GM18526 (cell line): Measurements from ENCODE around the gene DLGAP1.

Experiments
- POLR2A ChIP-seq: IDR thresholded peaks from 3 replicates; pipeline ENCODE4 v1.6.1; 2011; ENCODE audit not compliant: insufficient read length; ENCODE audit errors: extremely low read depth

The DLGAP1 gene

GRCh38 chr18:3960142-3960541, 495.0 kb downstream of the DLGAP1 start:
- no peak for TF ChIP-seq POLR2A

DNA sequence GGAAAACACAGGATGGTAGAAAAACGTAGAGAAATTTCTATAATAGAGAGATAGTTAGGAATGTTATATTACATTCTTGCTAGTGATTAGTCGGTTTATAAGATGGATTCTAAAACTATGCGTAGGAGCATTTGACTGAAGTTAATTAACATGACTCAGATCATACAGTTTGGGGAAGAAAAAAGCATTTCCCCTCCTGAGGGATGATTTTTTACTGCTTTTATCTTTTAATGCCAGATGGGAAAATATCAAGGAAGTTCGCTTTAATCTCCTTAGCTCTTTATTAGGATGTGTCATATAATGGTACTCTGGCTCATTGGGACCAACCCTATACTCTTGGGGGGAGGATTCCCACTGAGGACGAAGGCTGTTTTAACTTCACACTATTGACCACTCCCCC, 503.1 kb downstream of the DLGAP1 start:
- no peak for TF ChIP-seq POLR2A

- no peak for TF ChIP-seq POLR2A
Observed at GRCh38 chr18:3950668-3951404, 504.3 kb downstream of the DLGAP1 start.

- TF ChIP-seq POLR2A: no peak
Observed at GRCh38 chr18:3948958-3949357, 506.1 kb downstream of the DLGAP1 start.

- TF ChIP-seq POLR2A: no peak
Observed at GRCh38 chr18:3947383-3947782, 507.7 kb downstream of the DLGAP1 start.

DNA sequence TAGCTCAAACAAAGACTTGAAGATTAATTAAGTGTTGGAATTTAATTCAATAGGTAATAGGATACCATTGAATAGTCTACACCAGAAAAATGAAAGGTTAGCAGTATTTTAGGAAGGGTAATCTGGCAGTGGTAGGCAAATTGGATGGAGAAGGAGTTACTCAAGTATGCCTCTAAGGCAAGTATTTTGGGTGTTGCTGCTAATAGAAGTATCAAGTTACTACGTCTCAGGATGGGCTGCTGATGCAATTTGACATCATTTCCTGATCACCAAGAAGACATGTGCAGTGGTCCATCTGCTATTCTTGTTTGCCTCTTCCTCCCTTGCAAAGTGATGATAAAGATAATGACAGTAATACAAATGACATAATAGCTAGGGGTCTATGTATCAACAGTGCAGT, 519.8 kb downstream of the DLGAP1 start:
- no peak for TF ChIP-seq POLR2A

GRCh38 chr18:3932276-3932675, 522.8 kb downstream of the DLGAP1 start:
- TF ChIP-seq POLR2A: no peak

GRCh38 chr18:3931542-3932112, 523.5 kb downstream of the DLGAP1 start:
- no peak for TF ChIP-seq POLR2A

- no peak for TF ChIP-seq POLR2A
Observed at GRCh38 chr18:3931013-3931315, 524.1 kb downstream of the DLGAP1 start.

DNA sequence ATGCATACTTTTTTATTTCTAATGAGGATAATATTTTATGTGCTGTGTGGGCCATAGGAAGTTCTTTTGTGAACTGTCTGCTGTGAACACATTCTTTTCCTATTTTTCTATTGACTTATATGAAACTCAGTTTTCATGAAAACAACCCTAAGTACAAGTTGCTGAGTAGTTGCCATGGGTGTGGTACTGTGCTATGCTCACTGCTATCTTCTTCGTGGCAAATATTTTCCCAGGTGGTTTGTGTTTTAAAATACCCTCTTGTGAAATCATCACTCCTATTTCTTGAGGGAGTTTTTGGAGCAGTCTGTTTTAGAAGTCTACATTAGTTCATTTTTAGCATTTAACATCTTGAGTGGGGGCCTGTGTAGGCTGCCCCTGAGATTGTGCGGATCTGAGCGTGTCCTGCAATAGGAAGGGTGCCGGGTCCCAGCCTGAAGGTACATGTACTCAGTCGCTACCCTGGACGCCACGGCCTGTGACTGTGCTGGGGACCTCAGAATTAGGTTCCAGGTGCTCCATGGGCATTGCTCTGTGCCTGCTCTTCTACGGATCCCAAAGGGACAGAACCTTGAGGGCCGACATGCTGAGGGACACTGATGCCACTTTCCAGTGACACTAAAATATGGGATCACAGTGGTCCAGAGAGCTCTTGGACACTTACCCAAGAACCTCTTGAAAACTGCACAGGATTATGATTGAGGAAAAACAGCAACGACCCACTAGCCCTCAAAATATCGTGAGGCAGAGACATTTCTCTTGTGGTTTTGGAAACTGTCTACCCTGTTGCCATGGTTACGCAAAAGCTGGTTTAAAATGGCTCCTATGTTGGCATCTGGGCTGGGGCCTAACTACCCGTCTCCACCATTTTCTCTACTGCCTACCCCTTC, 524.7 kb downstream of the DLGAP1 start:
- no peak for TF ChIP-seq POLR2A

DNA sequence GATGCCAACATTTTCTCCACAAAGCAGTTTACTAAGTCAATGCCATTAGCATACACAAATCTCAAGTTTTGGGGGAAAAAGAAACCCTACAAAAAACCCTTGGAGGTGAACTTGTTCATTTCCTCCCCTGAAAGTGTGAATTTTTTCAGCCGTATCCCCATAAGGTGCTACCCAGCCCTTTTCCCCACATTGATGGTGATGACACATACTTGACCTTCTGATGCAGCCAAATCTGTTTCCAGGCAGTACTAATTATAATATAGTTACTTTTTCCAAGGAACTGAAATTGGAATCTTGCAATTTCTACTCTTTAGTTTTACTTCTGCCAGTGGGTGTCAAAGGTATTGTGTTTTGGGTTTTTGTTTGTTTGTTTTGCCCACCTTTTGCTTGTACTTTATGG, 530.7 kb downstream of the DLGAP1 start:
- no peak for TF ChIP-seq POLR2A

GRCh38 chr18:3923750-3924149, 531.4 kb downstream of the DLGAP1 start:
- no peak for TF ChIP-seq POLR2A

- TF ChIP-seq POLR2A: no peak
Observed at GRCh38 chr18:3921826-3922225, 533.3 kb downstream of the DLGAP1 start.

GRCh38 chr18:3920832-3921231, 534.3 kb downstream of the DLGAP1 start:
- no peak for TF ChIP-seq POLR2A

- no peak for TF ChIP-seq POLR2A
Observed at GRCh38 chr18:3919396-3920061, 535.6 kb downstream of the DLGAP1 start.

DNA sequence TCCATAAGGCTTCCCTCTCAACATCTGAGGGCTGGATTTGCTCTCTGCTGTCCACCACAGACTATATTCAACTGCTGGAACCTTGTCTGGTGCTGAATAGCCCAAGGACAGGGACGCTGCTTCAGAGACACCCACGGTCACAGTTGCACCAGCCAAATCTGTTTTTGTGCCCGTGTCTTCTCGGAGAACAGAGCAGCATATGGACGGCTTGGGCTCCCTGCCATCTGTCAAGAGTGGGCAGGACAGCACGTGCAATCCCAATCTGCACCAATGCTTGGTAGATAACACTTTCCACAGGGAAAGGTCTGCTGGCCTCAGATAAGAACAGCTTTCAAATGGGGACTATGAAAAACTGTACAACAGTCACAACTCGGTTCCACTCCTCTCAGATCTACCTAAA, 539.0 kb downstream of the DLGAP1 start:
- no peak for TF ChIP-seq POLR2A
